GM13976 (cell line): ENCODE data around the gene CALCA.

Source experiments
- DNase-seq: peaks from one replicate; pipeline ENCODE4 v3.0.0; 2012; ENCODE audit warnings: low spot score
- in situ Hi-C: fragments of 300-500 bp; cut with MboI; formaldehyde crosslinking; loops from one replicate; pipeline ENCODE4 v1.12.0; 2022; ENCODE audit warnings: low sequenced_read_pairs, mixed read lengths, inconsistent platforms; ENCODE audit not compliant: unreplicated experiment
- TF ChIP-seq, protein P1 (sequence below): IDR thresholded peaks from 2 replicates; pipeline ENCODE4 v1.5.1; 2012; ENCODE audit warnings: borderline replicate concordance, mild to moderate bottlenecking; ENCODE audit not compliant: insufficient read depth; ENCODE audit errors: extremely low read depth, missing control alignments, control extremely low read depth

The CALCA gene

DNA sequence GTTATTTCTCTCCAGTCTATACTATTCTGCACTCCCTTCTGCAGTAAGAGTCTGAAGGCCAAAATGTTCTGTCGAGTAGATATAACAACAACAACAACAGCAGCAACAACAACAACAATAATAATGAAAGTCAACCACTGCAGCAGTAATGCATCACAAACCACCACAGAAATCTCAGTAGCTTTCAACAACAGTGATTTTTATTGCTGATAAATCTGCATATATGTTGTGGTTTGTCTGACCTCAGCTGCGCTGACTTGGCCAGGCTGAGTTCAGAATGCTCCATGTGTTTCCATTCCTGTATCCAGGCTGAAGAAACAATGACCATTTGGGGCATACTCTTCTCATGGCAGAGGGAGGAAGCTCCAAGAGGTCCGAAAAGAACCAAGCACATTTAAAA is 47.8 kb downstream of the CALCA start:
- no peak for DNase-seq
- in situ Hi-C loops = no loop called here
- TF ChIP-seq, protein P1, sequence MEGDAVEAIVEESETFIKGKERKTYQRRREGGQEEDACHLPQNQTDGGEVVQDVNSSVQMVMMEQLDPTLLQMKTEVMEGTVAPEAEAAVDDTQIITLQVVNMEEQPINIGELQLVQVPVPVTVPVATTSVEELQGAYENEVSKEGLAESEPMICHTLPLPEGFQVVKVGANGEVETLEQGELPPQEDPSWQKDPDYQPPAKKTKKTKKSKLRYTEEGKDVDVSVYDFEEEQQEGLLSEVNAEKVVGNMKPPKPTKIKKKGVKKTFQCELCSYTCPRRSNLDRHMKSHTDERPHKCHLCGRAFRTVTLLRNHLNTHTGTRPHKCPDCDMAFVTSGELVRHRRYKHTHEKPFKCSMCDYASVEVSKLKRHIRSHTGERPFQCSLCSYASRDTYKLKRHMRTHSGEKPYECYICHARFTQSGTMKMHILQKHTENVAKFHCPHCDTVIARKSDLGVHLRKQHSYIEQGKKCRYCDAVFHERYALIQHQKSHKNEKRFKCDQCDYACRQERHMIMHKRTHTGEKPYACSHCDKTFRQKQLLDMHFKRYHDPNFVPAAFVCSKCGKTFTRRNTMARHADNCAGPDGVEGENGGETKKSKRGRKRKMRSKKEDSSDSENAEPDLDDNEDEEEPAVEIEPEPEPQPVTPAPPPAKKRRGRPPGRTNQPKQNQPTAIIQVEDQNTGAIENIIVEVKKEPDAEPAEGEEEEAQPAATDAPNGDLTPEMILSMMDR = no peak
